ENCODE data around the gene NLGN3.

GRCh38 chrX:71173440-71173839 is 28.8 kb downstream of the NLGN3 start:
- TF ChIP-seq CTCF (IDR thresholded peaks at IDR 0.05; ENCODE audit: low read depth, low read length) (no peak), EZH2phosphoT487 (IDR thresholded peaks at IDR 0.05; ENCODE audit: low read depth) (no peak)
